H9 (cell line): ENCODE results near the gene WASHC2A. TPM values are rescaled to one million over a fixed set of nuclear protein-coding genes. Genes with fewer than 3 reads are reported as not detected.
"Not testable (repeated sequence)": the region's sequence is repeated elsewhere in the genome, so short reads cannot be mapped to it uniquely, and the experiment has no call there.

ENCODE experiments used
- DNase-seq: peaks from one replicate; pipeline ENCODE4 v3.0.0-alpha.2; 2017
- H2AFZ ChIP-seq: one replicate; pipeline ENCODE4 v1.6.1; 2013; ENCODE audit warnings: mild to moderate bottlenecking, low read length, control low read depth, moderate library complexity
- H2AK5ac ChIP-seq: 2 replicates; pipeline ENCODE4 v1.6.1; 2013; ENCODE audit warnings: low read length, control low read depth, mixed read lengths; ENCODE audit not compliant: insufficient read length
- H2BK120ac ChIP-seq: one replicate; pipeline ENCODE4 v1.6.1; 2013; ENCODE audit warnings: low read depth, mild to moderate bottlenecking, low read length, control low read depth, inconsistent platforms; ENCODE audit not compliant: poor library complexity, severe bottlenecking
- H2BK12ac ChIP-seq: 2 replicates; pipeline ENCODE4 v1.6.1; 2013; ENCODE audit warnings: low read length, control low read depth, mixed read lengths, low read depth; ENCODE audit not compliant: insufficient read length
- H2BK15ac ChIP-seq: 2 replicates; pipeline ENCODE4 v1.6.1; 2013; ENCODE audit warnings: low read depth, low read length, control low read depth
- H2BK20ac ChIP-seq: one replicate; pipeline ENCODE4 v1.6.1; 2013; ENCODE audit warnings: low read depth, mild to moderate bottlenecking, low read length, control low read depth, inconsistent platforms; ENCODE audit not compliant: poor library complexity, severe bottlenecking
- H2BK5ac ChIP-seq: 2 replicates; pipeline ENCODE4 v1.6.1; 2013; ENCODE audit warnings: low read length, control low read depth, mixed read lengths; ENCODE audit not compliant: insufficient read length
- H3K14ac ChIP-seq: 2 replicates; pipeline ENCODE4 v1.6.1; 2013; ENCODE audit warnings: low read length, control low read depth; ENCODE audit not compliant: insufficient read depth
- H3K18ac ChIP-seq: 2 replicates; pipeline ENCODE4 v1.6.1; 2013; ENCODE audit warnings: low read depth, mild to moderate bottlenecking, mixed read lengths, low read length, control low read depth; ENCODE audit not compliant: insufficient read length
- H3K23ac ChIP-seq: 2 replicates; pipeline ENCODE4 v1.6.1; 2013; ENCODE audit warnings: low read length, control low read depth, mixed read lengths, low read depth; ENCODE audit not compliant: insufficient read length
- H3K23me2 ChIP-seq: 2 replicates; pipeline ENCODE4 v1.6.1; 2013; ENCODE audit warnings: low read depth, mild to moderate bottlenecking, mixed read lengths, low read length, control low read depth; ENCODE audit not compliant: insufficient read length, poor library complexity, severe bottlenecking
- H3K27ac ChIP-seq: 2 replicates; pipeline ENCODE4 v1.5.1; 2013; ENCODE audit warnings: low read length, control low read depth, mixed read lengths, low read depth; ENCODE audit not compliant: insufficient read length
- H3K27me3 ChIP-seq: 2 replicates; pipeline ENCODE4 v1.6.1; 2013; ENCODE audit warnings: low read length, control low read depth, inconsistent platforms; ENCODE audit not compliant: insufficient read depth
- H3K4ac ChIP-seq: 2 replicates; pipeline ENCODE4 v1.6.1; 2013; ENCODE audit warnings: low read depth, mild to moderate bottlenecking, control low read depth, inconsistent platforms, low read length, moderate library complexity
- H3K4me1 ChIP-seq: 2 replicates; pipeline ENCODE4 v1.6.1; 2013; ENCODE audit warnings: low read length, control low read depth, inconsistent platforms; ENCODE audit not compliant: insufficient read depth
- H3K4me2 ChIP-seq: 2 replicates; pipeline ENCODE4 v1.6.1; 2013; ENCODE audit warnings: low read length, control low read depth, mixed read lengths; ENCODE audit not compliant: insufficient read length, insufficient read depth
- H3K56ac ChIP-seq: 2 replicates; pipeline ENCODE4 v1.6.1; 2013; ENCODE audit warnings: low read depth, mild to moderate bottlenecking, mixed read lengths, low read length, control low read depth; ENCODE audit not compliant: insufficient read length
- H3K79me1 ChIP-seq: 2 replicates; pipeline ENCODE4 v1.6.1; 2013; ENCODE audit warnings: low read depth, mild to moderate bottlenecking, moderate library complexity, low read length, control low read depth, inconsistent platforms; ENCODE audit not compliant: insufficient read depth, poor library complexity, severe bottlenecking
- H3K79me2 ChIP-seq: 2 replicates; pipeline ENCODE4 v1.6.1; 2013; ENCODE audit warnings: low read length, control low read depth, inconsistent platforms; ENCODE audit not compliant: insufficient read depth
- H3K9ac ChIP-seq: 2 replicates; pipeline ENCODE4 v1.6.1; 2013; ENCODE audit warnings: low read length, control low read depth, mixed read lengths; ENCODE audit not compliant: insufficient read length; ENCODE audit errors: extremely low read depth
- H3K9me3 ChIP-seq: one replicate; pipeline ENCODE4 v1.6.1; 2013; ENCODE audit warnings: low read depth, low read length, inconsistent platforms; ENCODE audit not compliant: control insufficient read depth
- H3T11ph ChIP-seq: one replicate; pipeline ENCODE4 v1.6.1; 2013; ENCODE audit warnings: mild to moderate bottlenecking, low read length, control low read depth, inconsistent platforms
- H4K20me1 ChIP-seq: one replicate; pipeline ENCODE4 v1.6.1; 2013; ENCODE audit not compliant: control insufficient read depth, insufficient read length, insufficient read depth
- H4K5ac ChIP-seq: 2 replicates; pipeline ENCODE4 v1.6.1; 2013; ENCODE audit warnings: low read depth, mild to moderate bottlenecking, mixed read lengths, low read length, control low read depth; ENCODE audit not compliant: insufficient read length
- H4K8ac ChIP-seq: replicated peaks from 2 replicates; pipeline ENCODE4 v1.6.1; 2013; ENCODE audit warnings: low read length, control low read depth, mixed read lengths, low read depth; ENCODE audit not compliant: insufficient read length
- H4K91ac ChIP-seq: 2 replicates; pipeline ENCODE4 v1.6.1; 2013; ENCODE audit warnings: low read depth, mild to moderate bottlenecking, moderate library complexity, mixed read lengths, low read length, control low read depth; ENCODE audit not compliant: insufficient read length
- H3K27ac Mint-ChIP-seq, 3 experiments: 2 replicates in 2 of 3; 3 replicates in 1 of 3; pipeline ENCODE4 v1.8.0; 2020 to 2021; ENCODE audit warnings: mixed read lengths in 3 of 3, mild to moderate bottlenecking in 1 of 3, moderate library complexity in 1 of 3
- H3K27me3 Mint-ChIP-seq: 2 replicates; pipeline ENCODE4 v1.8.0; 2021; ENCODE audit warnings: low read depth, mild to moderate bottlenecking, moderate library complexity, mixed read lengths
- H3K36me3 Mint-ChIP-seq, 3 experiments: 2 replicates in 2 of 3; 3 replicates in 1 of 3; pipeline ENCODE4 v1.8.0; 2020 to 2021; ENCODE audit warnings: low read depth in 3 of 3, mixed read lengths in 3 of 3; ENCODE audit not compliant: insufficient read depth in 1 of 3
- H3K4me1 Mint-ChIP-seq, 2 experiments: 2 replicates each; pipeline ENCODE4 v1.8.0; 2020; ENCODE audit warnings: mixed read lengths in 2 of 2
- H3K4me3 Mint-ChIP-seq, 2 experiments: 2 replicates in 1 of 2; 3 replicates in 1 of 2; pipeline ENCODE4 v1.8.0; 2020 to 2021; ENCODE audit warnings: mild to moderate bottlenecking in 2 of 2, mixed read lengths in 2 of 2, moderate library complexity in 1 of 2
- H3K9me3 Mint-ChIP-seq, 2 experiments: 2 replicates in 1 of 2; 3 replicates in 1 of 2; pipeline ENCODE4 v1.8.0; 2020; ENCODE audit warnings: mild to moderate bottlenecking in 2 of 2, mixed read lengths in 2 of 2, moderate library complexity in 1 of 2
- WGBS: extraction: QIAGEN DNeasy Blood & Tissue Kit; methylation state at CpG from one replicate; pipeline ENCODE4 v1.1.7; 2013; ENCODE audit warnings: missing lambda C conversion rate, low lambda C conversion rate, mixed read lengths; ENCODE audit not compliant: insufficient read length; ENCODE audit errors: extremely low coverage; 5-methylcytosine and 5-hydroxymethylcytosine counted together
- total RNA-seq: library from RNA; stranded (reverse); gene quantifications from 2 replicates; pipeline ENCODE4 v1.2.1, GENCODE V29; 2021

Gene WASHC2A
- total RNA-seq, 1 experiment from 2014 or later: 32.1 TPM

DNA sequence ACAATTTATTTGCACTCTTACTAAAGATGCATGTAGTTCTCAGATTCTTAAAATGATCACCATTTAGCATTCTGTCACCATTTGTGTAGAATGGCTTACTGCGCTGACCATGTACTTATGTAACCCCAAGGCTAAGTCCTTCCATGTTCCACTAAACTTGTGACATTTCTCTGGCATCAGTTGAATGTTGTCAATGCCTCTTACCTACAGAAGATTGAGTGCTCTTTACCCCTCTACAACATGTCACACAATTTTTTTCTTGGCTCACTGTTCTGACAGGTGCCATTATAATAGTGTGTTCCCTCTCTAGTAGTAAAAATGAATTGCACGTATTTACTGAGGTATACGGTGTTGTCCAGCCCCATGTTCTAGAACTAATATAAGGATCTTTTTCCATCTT lies 100.1 kb downstream of the WASHC2A start:
- not testable (repeated sequence) for H3K79me1 ChIP-seq, H3K79me2 ChIP-seq, H3K4me1 ChIP-seq, H3K4me3 Mint-ChIP-seq, H4K5ac ChIP-seq, H3K4me1 Mint-ChIP-seq, H3K4me2 ChIP-seq, DNase-seq, H3K27ac Mint-ChIP-seq, H3K9me3 Mint-ChIP-seq, H3K23ac ChIP-seq, H3K36me3 Mint-ChIP-seq, H2BK20ac ChIP-seq, H2BK12ac ChIP-seq, H3K4ac ChIP-seq, H3K9me3 ChIP-seq, H4K8ac ChIP-seq, H3K27me3 Mint-ChIP-seq, H4K91ac ChIP-seq, H3T11ph ChIP-seq, H2BK15ac ChIP-seq, H3K18ac ChIP-seq, H3K56ac ChIP-seq, H3K23me2 ChIP-seq, H2BK5ac ChIP-seq, H3K9ac ChIP-seq, H2AK5ac ChIP-seq, H3K14ac ChIP-seq, H4K20me1 ChIP-seq, H3K27ac ChIP-seq, H3K27me3 ChIP-seq, H2BK120ac ChIP-seq, H2AFZ ChIP-seq
- no CpG with 5 or more reads among the region's 3 CpGs for WGBS

DNA sequence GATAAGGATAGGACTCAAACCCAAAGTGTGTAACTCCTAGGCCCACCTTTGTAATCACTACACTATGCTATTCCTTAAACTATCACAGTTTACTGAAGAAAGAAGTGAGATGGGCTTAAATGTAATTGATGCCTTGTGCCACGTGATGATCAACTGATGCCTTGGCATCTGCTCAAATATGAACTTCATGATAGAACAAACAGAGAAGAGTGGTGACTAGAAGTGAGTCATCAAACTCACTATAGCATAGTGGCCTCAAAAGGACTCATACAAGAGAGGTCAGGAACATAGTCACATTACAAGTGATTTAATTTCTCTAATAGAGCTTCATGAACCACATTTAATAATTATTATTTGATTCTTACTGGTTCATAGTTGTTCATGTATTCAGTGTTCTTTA lies 101.8 kb downstream of the WASHC2A start:
- H4K20me1 ChIP-seq, H3K23me2 ChIP-seq, H3K4ac ChIP-seq, H3K23ac ChIP-seq, H3K27ac Mint-ChIP-seq, H3K27ac ChIP-seq, H3K4me1 ChIP-seq, H2AK5ac ChIP-seq, H2BK5ac ChIP-seq, H3K4me3 Mint-ChIP-seq, H3K4me2 ChIP-seq, H3K27me3 ChIP-seq, H4K5ac ChIP-seq, H3K14ac ChIP-seq, H3K18ac ChIP-seq, H3K36me3 Mint-ChIP-seq, H4K91ac ChIP-seq, H2AFZ ChIP-seq, H3K79me2 ChIP-seq, H2BK20ac ChIP-seq, H2BK12ac ChIP-seq, H2BK15ac ChIP-seq, H3K9me3 Mint-ChIP-seq, DNase-seq, H3K79me1 ChIP-seq, H3K9ac ChIP-seq, H3T11ph ChIP-seq, H3K27me3 Mint-ChIP-seq, H3K56ac ChIP-seq, H2BK120ac ChIP-seq, H3K4me1 Mint-ChIP-seq, H3K9me3 ChIP-seq, H4K8ac ChIP-seq: not testable (repeated sequence)
- no CpG with 5 or more reads among the region's 1 CpG for WGBS
